ENCODE measurements around the gene NUP155.
"Not testable (repeated sequence)": the region's sequence is repeated elsewhere in the genome, so short reads cannot be mapped to it uniquely, and the experiment has no call there.

NUP155 gene

GRCh38 chr5:37378066-37378465 is 7.2 kb upstream of the NUP155 start:
- H2BK15ac ChIP-seq (ENCODE audit: low read length); DNase-seq (ENCODE audit: low spot score); H3K23ac ChIP-seq (ENCODE audit: low read depth, low read length, poor library complexity); H3K27me3 ChIP-seq (ENCODE audit: control insufficient read depth in 3 of 3, insufficient read depth in 3 of 3, low read depth in 1 of 3, low read length in 3 of 3); H3K4me3 ChIP-seq (ENCODE audit: low read length in 2 of 2); H3K4me2 ChIP-seq (ENCODE audit: insufficient read depth, low read length, poor library complexity, severe bottlenecking); H3K27ac ChIP-seq (replicated peaks; ENCODE audit: low read length); H3K4ac ChIP-seq (ENCODE audit: low read length); H2BK5ac ChIP-seq (ENCODE audit: low read length); H3K79me1 ChIP-seq (ENCODE audit: low read depth, low read length); H3K14ac ChIP-seq (ENCODE audit: low read length); H3K9me3 ChIP-seq (replicated peaks in 1 of 2; ENCODE audit: control insufficient read depth in 2 of 2, insufficient read depth in 1 of 2, low read depth in 1 of 2, low read length in 2 of 2); H3K9ac ChIP-seq (ENCODE audit: low read depth, low read length, poor library complexity); H4K91ac ChIP-seq (ENCODE audit: low read depth, low read length, poor library complexity); H2BK120ac ChIP-seq (ENCODE audit: low read depth, low read length); H3K4me1 ChIP-seq (ENCODE audit: control insufficient read depth in 2 of 2, insufficient read depth in 1 of 2, low read depth in 1 of 2, low read length in 2 of 2); H4K8ac ChIP-seq (ENCODE audit: low read depth, low read length); H2BK12ac ChIP-seq (ENCODE audit: low read length); H2AK5ac ChIP-seq (ENCODE audit: low read depth, low read length); H2AFZ ChIP-seq (ENCODE audit: low read length); H3K18ac ChIP-seq (ENCODE audit: low read length): not testable (repeated sequence)
- WGBS, 2 donors (ENCODE audit: extremely low coverage in 2 of 2, insufficient read length in 2 of 2, insufficient replicate concordance in 1 of 2) = no CpG with 5 or more reads among the region's 12 CpGs
- H3K36me3 ChIP-seq (replicated peaks in 1 of 2; ENCODE audit: control insufficient read depth in 2 of 2, insufficient read depth in 2 of 2, low read length in 2 of 2) = peaks cover 0 to 13% of the 10 kb centered on the region in 2 donors

- Histone ChIP-seq H3K9me3 (replicated peaks in 1 of 2; ENCODE audit: control insufficient read depth in 2 of 2, insufficient read depth in 1 of 2, low read depth in 1 of 2, low read length in 2 of 2) (no peaks in the 10 kb centered on the region), H2BK15ac (ENCODE audit: low read length) (no peak overlapping the region), H3K4me3 (ENCODE audit: low read length in 2 of 2) (no peak overlapping the region), H3K4me2 (ENCODE audit: insufficient read depth, low read length, poor library complexity, severe bottlenecking) (no peak overlapping the region), H2BK12ac (ENCODE audit: low read length) (no peak overlapping the region), H2AK5ac (ENCODE audit: low read depth, low read length) (no peak overlapping the region), H2BK120ac (ENCODE audit: low read depth, low read length) (no peak overlapping the region), H3K14ac (ENCODE audit: low read length) (no peak overlapping the region), H3K18ac (ENCODE audit: low read length) (no peak overlapping the region), H3K9ac (ENCODE audit: low read depth, low read length, poor library complexity) (no peak overlapping the region), H3K27me3 (ENCODE audit: control insufficient read depth in 3 of 3, insufficient read depth in 3 of 3, low read depth in 1 of 3, low read length in 3 of 3) (peaks cover 0 to 4% (median 0%) of the 10 kb centered on the region in 3 experiments), H3K4ac (ENCODE audit: low read length) (no peak overlapping the region), H2BK5ac (ENCODE audit: low read length) (no peak overlapping the region), H3K79me1 (ENCODE audit: low read depth, low read length) (peaks cover 2% of the 10 kb centered on the region), H3K36me3 (replicated peaks in 1 of 2; ENCODE audit: control insufficient read depth in 2 of 2, insufficient read depth in 2 of 2, low read length in 2 of 2) (no peaks in the 10 kb centered on the region), H4K8ac (ENCODE audit: low read depth, low read length) (no peak overlapping the region), H4K91ac (ENCODE audit: low read depth, low read length, poor library complexity) (no peak overlapping the region), H3K27ac (replicated peaks; ENCODE audit: low read length) (no peak overlapping the region), H3K4me1 (ENCODE audit: control insufficient read depth in 2 of 2, insufficient read depth in 1 of 2, low read depth in 1 of 2, low read length in 2 of 2) (no peaks in the 10 kb centered on the region), H2AFZ (ENCODE audit: low read length) (no peak overlapping the region), H3K23ac (ENCODE audit: low read depth, low read length, poor library complexity) (no peak overlapping the region)
- no CpG with 5 or more reads among the region's 3 CpGs for WGBS, 2 donors (ENCODE audit: extremely low coverage in 2 of 2, insufficient read length in 2 of 2, insufficient replicate concordance in 1 of 2)
- DNase-seq (ENCODE audit: low spot score) = no peak
Observed at GRCh38 chr5:37375091-37375490, 4.2 kb upstream of the NUP155 start.

- H2BK5ac ChIP-seq (ENCODE audit: low read length) = no peak overlapping the region
- H2BK12ac ChIP-seq (ENCODE audit: low read length) = no peak overlapping the region
- H3K4me3 ChIP-seq (ENCODE audit: low read length in 2 of 2) = peak overlapping the region; percentile 93 to 98
- no peak for DNase-seq (ENCODE audit: low spot score)
- H3K4me1 ChIP-seq (ENCODE audit: control insufficient read depth in 2 of 2, insufficient read depth in 1 of 2, low read depth in 1 of 2, low read length in 2 of 2) = peaks cover 2 to 11% of the 10 kb centered on the region in 2 donors
- peak overlapping the region; percentile 24 for H3K18ac ChIP-seq (ENCODE audit: low read length)
- H4K91ac ChIP-seq (ENCODE audit: low read depth, low read length, poor library complexity) = no peak overlapping the region
- no peak overlapping the region for H2BK120ac ChIP-seq (ENCODE audit: low read depth, low read length)
- no peak overlapping the region for H3K4ac ChIP-seq (ENCODE audit: low read length)
- H3K79me1 ChIP-seq (ENCODE audit: low read depth, low read length) = peaks cover 6% of the 10 kb centered on the region
- H3K23ac ChIP-seq (ENCODE audit: low read depth, low read length, poor library complexity) = no peak overlapping the region
- H3K9me3 ChIP-seq (replicated peaks in 1 of 2; ENCODE audit: control insufficient read depth in 2 of 2, insufficient read depth in 1 of 2, low read depth in 1 of 2, low read length in 2 of 2) = no peaks in the 10 kb centered on the region
- peaks cover 2 to 28% of the 10 kb centered on the region in 2 donors for H3K36me3 ChIP-seq (replicated peaks in 1 of 2; ENCODE audit: control insufficient read depth in 2 of 2, insufficient read depth in 2 of 2, low read length in 2 of 2)
- H2BK15ac ChIP-seq (ENCODE audit: low read length) = no peak overlapping the region
- WGBS, 2 donors (ENCODE audit: extremely low coverage in 2 of 2, insufficient read length in 2 of 2, insufficient replicate concordance in 1 of 2) = no CpG with 5 or more reads among the region's 7 CpGs
- H3K9ac ChIP-seq (ENCODE audit: low read depth, low read length, poor library complexity) = peak overlapping the region; percentile 60
- peak overlapping the region; percentile 83 for H2AFZ ChIP-seq (ENCODE audit: low read length)
- H3K4me2 ChIP-seq (ENCODE audit: insufficient read depth, low read length, poor library complexity, severe bottlenecking) = peak overlapping the region; percentile 70
- no peak overlapping the region for H4K8ac ChIP-seq (ENCODE audit: low read depth, low read length)
- H3K27ac ChIP-seq (replicated peaks; ENCODE audit: low read length) = no peak overlapping the region
- H3K27me3 ChIP-seq (ENCODE audit: control insufficient read depth in 3 of 3, insufficient read depth in 3 of 3, low read depth in 1 of 3, low read length in 3 of 3) = no peaks in the 10 kb centered on the region
- no peak overlapping the region for H2AK5ac ChIP-seq (ENCODE audit: low read depth, low read length)
- H3K14ac ChIP-seq (ENCODE audit: low read length) = no peak overlapping the region
Observed at GRCh38 chr5:37370550-37370863, 399 bp downstream of the NUP155 start.

DNA sequence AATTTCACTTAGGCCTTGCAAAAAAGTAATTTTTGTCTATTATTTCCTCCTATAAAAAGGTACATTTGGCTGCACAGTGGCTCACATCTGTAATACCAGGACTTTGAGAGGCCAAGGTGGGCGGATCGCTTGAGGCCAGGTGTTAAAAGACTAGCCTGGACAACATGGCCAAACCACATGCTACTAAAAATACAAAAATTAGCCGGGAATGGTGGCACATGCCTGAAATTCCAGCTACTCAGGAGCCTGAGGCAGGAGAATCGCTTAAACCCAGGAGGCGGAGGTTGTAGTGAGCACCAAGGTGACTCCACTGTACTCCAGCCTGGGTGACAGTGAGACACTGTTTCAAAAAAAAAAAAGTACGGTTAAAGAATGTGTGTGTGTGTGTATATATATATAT is 15.7 kb downstream of the NUP155 start:
- H4K91ac ChIP-seq (ENCODE audit: low read depth, low read length, poor library complexity) = no peak overlapping the region
- H2BK12ac ChIP-seq (ENCODE audit: low read length) = no peak overlapping the region
- no peak overlapping the region for H3K4ac ChIP-seq (ENCODE audit: low read length)
- no peak overlapping the region for H3K23ac ChIP-seq (ENCODE audit: low read depth, low read length, poor library complexity)
- no peak overlapping the region for H2BK5ac ChIP-seq (ENCODE audit: low read length)
- WGBS, 2 donors (ENCODE audit: extremely low coverage in 2 of 2, insufficient read length in 2 of 2, insufficient replicate concordance in 1 of 2) = no CpG with 5 or more reads among the region's 6 CpGs
- H3K9ac ChIP-seq (ENCODE audit: low read depth, low read length, poor library complexity) = no peak overlapping the region
- H2AK5ac ChIP-seq (ENCODE audit: low read depth, low read length) = no peak overlapping the region
- peaks cover 12 to 93% of the 10 kb centered on the region in 2 donors for H3K36me3 ChIP-seq (replicated peaks in 1 of 2; ENCODE audit: control insufficient read depth in 2 of 2, insufficient read depth in 2 of 2, low read length in 2 of 2)
- H3K4me1 ChIP-seq (ENCODE audit: control insufficient read depth in 2 of 2, insufficient read depth in 1 of 2, low read depth in 1 of 2, low read length in 2 of 2) = no peaks in the 10 kb centered on the region
- H3K4me2 ChIP-seq (ENCODE audit: insufficient read depth, low read length, poor library complexity, severe bottlenecking) = no peak overlapping the region
- H3K9me3 ChIP-seq (replicated peaks in 1 of 2; ENCODE audit: control insufficient read depth in 2 of 2, insufficient read depth in 1 of 2, low read depth in 1 of 2, low read length in 2 of 2) = no peaks in the 10 kb centered on the region
- H4K8ac ChIP-seq (ENCODE audit: low read depth, low read length) = no peak overlapping the region
- no peak overlapping the region for H3K4me3 ChIP-seq (ENCODE audit: low read length in 2 of 2)
- no peak overlapping the region for H3K14ac ChIP-seq (ENCODE audit: low read length)
- DNase-seq (ENCODE audit: low spot score) = no peak
- no peak overlapping the region for H3K27ac ChIP-seq (replicated peaks; ENCODE audit: low read length)
- H3K27me3 ChIP-seq (ENCODE audit: control insufficient read depth in 3 of 3, insufficient read depth in 3 of 3, low read depth in 1 of 3, low read length in 3 of 3) = no peaks in the 10 kb centered on the region
- no peak overlapping the region for H2BK15ac ChIP-seq (ENCODE audit: low read length)
- H3K18ac ChIP-seq (ENCODE audit: low read length) = no peak overlapping the region
- no peak overlapping the region for H2BK120ac ChIP-seq (ENCODE audit: low read depth, low read length)
- H3K79me1 ChIP-seq (ENCODE audit: low read depth, low read length) = peaks cover 2% of the 10 kb centered on the region
- no peak overlapping the region for H2AFZ ChIP-seq (ENCODE audit: low read length)

All from neuronal stem cell (in vitro differentiated cells).